Calu3 (cell line): Measurements from ENCODE around the gene CHRNA5. TPM values are rescaled to one million over a fixed set of nuclear protein-coding genes. Genes with fewer than 3 reads are reported as not detected.

ENCODE experiments used
- BruUV-seq: library from RNA; stranded (reverse); fragments of 400-500 nt; replicated peaks from 2 replicates; lab custom pipeline; 2021; lab: Mats Ljungman, UMichigan
- CTCF ChIA-PET: fragments of 300-600 bp; sonication (Branson Sonifier 250); formaldehyde crosslinking; loops from one replicate; lab custom pipeline; 2022; ENCODE audit warnings: antibody characterized with exemption; lab: Charles Lee
- DNase-seq: peaks from one replicate; pipeline ENCODE4 v3.0.0; 2022
- H3K27ac Mint-ChIP-seq: one replicate; pipeline ENCODE4 v1.8.0; 2022; ENCODE audit warnings: mixed read lengths; ENCODE audit not compliant: unreplicated experiment
- H3K27me3 Mint-ChIP-seq: one replicate; pipeline ENCODE4 v1.8.0; 2022; ENCODE audit warnings: mixed read lengths; ENCODE audit not compliant: unreplicated experiment
- H3K36me3 Mint-ChIP-seq: one replicate; pipeline ENCODE4 v1.8.0; 2022; ENCODE audit warnings: mild to moderate bottlenecking, moderate library complexity, mixed read lengths; ENCODE audit not compliant: insufficient read depth, unreplicated experiment
- H3K4me1 Mint-ChIP-seq: one replicate; pipeline ENCODE4 v1.8.0; 2022; ENCODE audit warnings: mild to moderate bottlenecking, low read depth, mixed read lengths; ENCODE audit not compliant: unreplicated experiment
- H3K4me3 Mint-ChIP-seq: one replicate; pipeline ENCODE4 v1.8.0; 2022; ENCODE audit warnings: mild to moderate bottlenecking, low read depth, moderate library complexity, mixed read lengths; ENCODE audit not compliant: unreplicated experiment
- H3K9me3 Mint-ChIP-seq: one replicate; pipeline ENCODE4 v1.8.0; 2022; ENCODE audit warnings: low read depth, mixed read lengths; ENCODE audit not compliant: unreplicated experiment
- CTCF ChIP-seq: fragments of 200-600 bp; IDR thresholded peaks from one replicate; pipeline ENCODE4 v1.8.0; 2022; ENCODE audit warnings: antibody characterized with exemption; ENCODE audit not compliant: unreplicated experiment
- intact Hi-C: fragments of 100-400 bp; cut with micrococcal nuclease; formaldehyde crosslinking; loops from one replicate; pipeline ENCODE4 v1.10.0; 2022; ENCODE audit not compliant: unreplicated experiment
- total RNA-seq: library from RNA; stranded (reverse); gene quantifications from 2 replicates; pipeline ENCODE4 v1.2.3, GENCODE V29; 2022

Gene CHRNA5
- total RNA-seq, 1 experiment from 2014 or later, result 47.0 TPM

- Mint-ChIP-seq H3K9me3 (no peaks in the 10 kb centered on the region), H3K27me3 (peaks cover 42% of the 10 kb centered on the region), H3K27ac (no peak overlapping the region), H3K4me1 (no peaks in the 10 kb centered on the region), H3K4me3 (peak overlapping the region; percentile 69), H3K36me3 (peaks cover 11% of the 10 kb centered on the region)
- BruUV-seq, result no TSS peak
- no peak for DNase-seq
- no peak for TF ChIP-seq CTCF
- intact Hi-C loops, result no loop called here
- CTCF ChIA-PET, result interaction anchor here (1.0 kb wide), 1 partner anchor 67 kb away, joined by 4 read pairs; no protein-coding TSS in a partner anchor
These were observed 76.5 kb downstream of the CHRNA5 start for GRCh38 chr15:78641749-78642275.

- intact Hi-C loops, result no loop called here
- H3K27ac Mint-ChIP-seq, result no peak overlapping the region
- no peaks in the 10 kb centered on the region for H3K9me3 Mint-ChIP-seq
- CTCF ChIA-PET, result interaction anchor here (1.0 kb wide), 1 partner anchor 67 kb away, joined by 4 read pairs; no protein-coding TSS in a partner anchor
- no TSS peak for BruUV-seq
- H3K4me1 Mint-ChIP-seq, result no peaks in the 10 kb centered on the region
- no peak overlapping the region for H3K4me3 Mint-ChIP-seq
- H3K27me3 Mint-ChIP-seq, result peaks cover 37% of the 10 kb centered on the region
- H3K36me3 Mint-ChIP-seq, result peaks cover 11% of the 10 kb centered on the region
- no peak for TF ChIP-seq CTCF
- DNase-seq, result no peak
These were observed 77.0 kb downstream of the CHRNA5 start for GRCh38 chr15:78642331-78642730.

Other genes starting within 250 kb of the CHRNA5 start
- 0.51 TPM in 1 of 2 replicates, not detected in the other for gene CRABP1, start 225.2 kb upstream of the CHRNA5 start, total RNA-seq
- 83.2 and 84.5 TPM in 2 replicates for gene IREB2, start 127.3 kb upstream of the CHRNA5 start, total RNA-seq
- 11.6 and 15.7 TPM in 2 replicates for gene HYKK, start 57.9 kb upstream of the CHRNA5 start, total RNA-seq
- 358 and 376 TPM in 2 replicates for gene PSMA4, start 25.1 kb upstream of the CHRNA5 start, total RNA-seq
- not detected in 2 replicates for gene CHRNA3, start 55.5 kb downstream of the CHRNA5 start, total RNA-seq
- gene CHRNB4, start 75.7 kb downstream of the CHRNA5 start, total RNA-seq, result not detected in 2 replicates
- gene ADAMTS7, start 245.9 kb downstream of the CHRNA5 start, total RNA-seq, result 1.3 and 1.4 TPM in 2 replicates